Heart left ventricle (tissue), 13 donors: ENCODE measurements around the gene NDUFA5.

ENCODE experiments used
- POLR2A ChIP-seq, 2 donors: fragments of 450-650 bp; IDR thresholded peaks; one replicate each; pipeline ENCODE4 v1.6.1; 2017; ENCODE audit warnings: antibody characterized with exemption in 2 of 2, mild to moderate bottlenecking in 2 of 2, moderate library complexity in 2 of 2
- TF ChIP-seq, protein P1 (sequence below), 12 donors: fragments of 200-600 bp; sonication (generic) in 4 of 12; IDR thresholded peaks; one replicate each; pipeline versions ENCODE4 v1.5.0 to v1.8.0; 2018 to 2022; ENCODE audit warnings: antibody characterized with exemption in 12 of 12, mild to moderate bottlenecking in 5 of 12
- donor health status: ischemic (EF 13 %, LVEDD 7.1; RV severe dilation, severe dysfunction).
- donor health status: DM: no; HTN: yes; CAD: no.
- donor health status: DM: no; HTN: no; CAD: no.
- donor health status: ischemic (EF 25% LVEDD 6.9; RV normal size, moderate dysfunction).
- donor health status: ischemic (EF 25% LVEDD 5.7; RV mildly dilated, moderate dysfunction).
- donor health status: ischemic (EF 35%, LVEDD 5.7; RV mildly dilated, moderate dysfunction).
- donor health status: nonischemic (EF 11% LVEDD 7.7; RV severe dilation, severe dysfunction).
- donor health status: DM: yes; HTN: yes; CAD: no.
- donor health status: PGD.
- donor health status: ischemic (EF 29% LVEDD 5.4; RV normal size, mild dysfunction).
- donor health status: nonischemic (EF 23%, LVEDD 6.1; RV moderate dilation, normal function).

DNA sequence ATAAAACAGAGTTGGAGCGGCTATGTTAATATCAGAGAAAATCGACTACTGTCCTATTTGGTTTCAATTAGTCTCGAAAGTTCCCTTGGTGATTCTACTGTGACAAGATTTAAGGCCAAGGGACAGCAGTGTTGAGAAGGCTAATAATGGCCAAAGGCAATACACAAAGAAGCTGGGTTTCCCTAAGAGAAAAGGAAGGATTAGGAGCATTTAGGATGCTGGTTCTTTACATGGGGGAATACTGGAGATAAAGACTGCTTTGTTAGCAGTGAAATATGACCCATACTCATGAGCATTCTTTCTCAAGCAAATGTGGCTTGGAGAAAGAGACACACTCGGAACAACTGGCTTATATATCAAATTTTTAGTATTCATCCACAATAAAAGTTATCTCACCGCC lies 55.4 kb downstream of the NDUFA5 start:
- TF ChIP-seq, protein P1, sequence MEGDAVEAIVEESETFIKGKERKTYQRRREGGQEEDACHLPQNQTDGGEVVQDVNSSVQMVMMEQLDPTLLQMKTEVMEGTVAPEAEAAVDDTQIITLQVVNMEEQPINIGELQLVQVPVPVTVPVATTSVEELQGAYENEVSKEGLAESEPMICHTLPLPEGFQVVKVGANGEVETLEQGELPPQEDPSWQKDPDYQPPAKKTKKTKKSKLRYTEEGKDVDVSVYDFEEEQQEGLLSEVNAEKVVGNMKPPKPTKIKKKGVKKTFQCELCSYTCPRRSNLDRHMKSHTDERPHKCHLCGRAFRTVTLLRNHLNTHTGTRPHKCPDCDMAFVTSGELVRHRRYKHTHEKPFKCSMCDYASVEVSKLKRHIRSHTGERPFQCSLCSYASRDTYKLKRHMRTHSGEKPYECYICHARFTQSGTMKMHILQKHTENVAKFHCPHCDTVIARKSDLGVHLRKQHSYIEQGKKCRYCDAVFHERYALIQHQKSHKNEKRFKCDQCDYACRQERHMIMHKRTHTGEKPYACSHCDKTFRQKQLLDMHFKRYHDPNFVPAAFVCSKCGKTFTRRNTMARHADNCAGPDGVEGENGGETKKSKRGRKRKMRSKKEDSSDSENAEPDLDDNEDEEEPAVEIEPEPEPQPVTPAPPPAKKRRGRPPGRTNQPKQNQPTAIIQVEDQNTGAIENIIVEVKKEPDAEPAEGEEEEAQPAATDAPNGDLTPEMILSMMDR (IDR thresholded peaks at IDR 0.05): no peak
- TF ChIP-seq POLR2A (IDR thresholded peaks at IDR 0.05): no peak
